AG09309 (cell line): ENCODE data around the gene CTSV.
"Not testable (repeated sequence)": the region's sequence is repeated elsewhere in the genome, so short reads cannot be mapped to it uniquely, and the experiment has no call there.

ENCODE experiments used
- DNase-seq: peaks from one replicate; pipeline ENCODE4 v3.0.0-alpha.2; 2010; ENCODE audit warnings: low read depth
- H3K4me3 ChIP-seq: 2 replicates; pipeline ENCODE4 v1.5.1; 2011; ENCODE audit warnings: mild to moderate bottlenecking, low read depth, low read length, moderate library complexity; ENCODE audit not compliant: control insufficient read depth

The CTSV gene

GRCh38 chr9:96983496-96984122 lies 55.3 kb downstream of the CTSV start:
- DNase-seq, H3K4me3 ChIP-seq: not testable (repeated sequence)
